GM23338 (cell line): ENCODE data around the gene CDYL. TPM values are rescaled to one million over a fixed set of nuclear protein-coding genes. Genes with fewer than 3 reads are reported as not detected.
A peak's percentile ranks its signal among the peaks of the same experiment; 100 is the strongest.

Experiments used
- ATAC-seq: fragments of 200-7000 bp; cut with Tn5 transposase; 3 replicates; pipeline ENCODE4 v1.9.1; 2020
- DNase-seq: peaks from one replicate; pipeline ENCODE4 v3.0.0-alpha.2; 2015; ENCODE audit warnings: low spot score
- H2AFZ ChIP-seq: fragments of 200-600 bp; sonication (generic); 2 replicates; pipeline ENCODE4 v1.8.0; 2016; ENCODE audit warnings: antibody characterized with exemption, mild to moderate bottlenecking, moderate library complexity
- H3F3A ChIP-seq: fragments of 200-600 bp; sonication (generic); replicated peaks from 2 replicates; pipeline ENCODE4 v1.8.0; 2017; ENCODE audit warnings: antibody characterized with exemption, mixed run types, low read depth
- H3K27ac ChIP-seq: fragments of 200-600 bp; sonication (generic); 2 replicates; pipeline ENCODE4 v1.6.1; 2016; ENCODE audit warnings: low read depth
- H3K27me3 ChIP-seq: fragments of 200-600 bp; sonication (generic); 2 replicates; pipeline ENCODE4 v1.8.0; 2016; ENCODE audit warnings: mild to moderate bottlenecking, mixed run types, moderate library complexity; ENCODE audit not compliant: insufficient read depth
- H3K36me3 ChIP-seq: fragments of 200-600 bp; sonication (generic); 2 replicates; pipeline ENCODE4 v1.8.0; 2016; ENCODE audit warnings: mild to moderate bottlenecking; ENCODE audit not compliant: insufficient read depth
- H3K4me1 ChIP-seq: fragments of 200-600 bp; sonication (generic); 2 replicates; pipeline ENCODE4 v1.8.0; 2016; ENCODE audit warnings: mild to moderate bottlenecking, moderate library complexity; ENCODE audit not compliant: insufficient read depth
- H3K4me2 ChIP-seq: fragments of 200-600 bp; sonication (generic); 2 replicates; pipeline ENCODE4 v1.7.1; 2017; ENCODE audit warnings: mixed run types
- H3K4me3 ChIP-seq: fragments of 200-600 bp; sonication (generic); 2 replicates; pipeline ENCODE4 v1.6.1; 2016; ENCODE audit warnings: mixed run types
- H3K79me2 ChIP-seq: fragments of 200-600 bp; sonication (generic); replicated peaks from 2 replicates; pipeline ENCODE4 v1.8.0; 2017; ENCODE audit warnings: mild to moderate bottlenecking; ENCODE audit not compliant: insufficient read depth
- H3K9me2 ChIP-seq: fragments of 200-600 bp; sonication (generic); 2 replicates; pipeline ENCODE4 v1.8.0; 2017; ENCODE audit not compliant: insufficient read depth
- H4K20me1 ChIP-seq: fragments of 200-600 bp; sonication (generic); replicated peaks from 2 replicates; pipeline ENCODE4 v1.8.0; 2017; ENCODE audit warnings: mild to moderate bottlenecking; ENCODE audit not compliant: insufficient read depth
- H3K27ac Mint-ChIP-seq: 2 replicates; pipeline ENCODE4 v1.8.0; 2020; ENCODE audit warnings: inconsistent platforms, mild to moderate bottlenecking, moderate library complexity, mixed read lengths
- H3K27me3 Mint-ChIP-seq: 3 replicates; pipeline ENCODE4 v1.8.0; 2022; ENCODE audit warnings: low read depth, mild to moderate bottlenecking, moderate library complexity, mixed read lengths, inconsistent platforms; ENCODE audit not compliant: insufficient read depth, poor library complexity
- H3K36me3 Mint-ChIP-seq: 3 replicates; pipeline ENCODE4 v1.8.0; 2021; ENCODE audit warnings: low read depth, mild to moderate bottlenecking, inconsistent platforms, moderate library complexity, mixed read lengths
- H3K4me1 Mint-ChIP-seq: 3 replicates; pipeline ENCODE4 v1.8.0; 2020; ENCODE audit warnings: mild to moderate bottlenecking, inconsistent platforms, mixed read lengths
- H3K4me3 Mint-ChIP-seq: 3 replicates; pipeline ENCODE4 v1.8.0; 2021; ENCODE audit warnings: moderate library complexity, mild to moderate bottlenecking, inconsistent platforms, mixed read lengths
- H3K9me3 Mint-ChIP-seq: 3 replicates; pipeline ENCODE4 v1.8.0; 2020; ENCODE audit warnings: moderate library complexity, mild to moderate bottlenecking, inconsistent platforms, mixed read lengths
- CTCF ChIP-seq, 2 experiments: fragments of 200-600 bp in 1 of 2; sonication (generic) in 1 of 2; conservative IDR thresholded peaks; 2 replicates each; pipeline versions ENCODE4 v1.5.1 to v1.6.1; 2016 to 2017; ENCODE audit warnings: antibody characterized with exemption in 2 of 2, low read depth in 2 of 2, mild to moderate bottlenecking in 2 of 2, moderate library complexity in 1 of 2
- ETS1 ChIP-seq: IDR thresholded peaks from 2 replicates; pipeline ENCODE4 v1.6.1; 2016; ENCODE audit warnings: antibody characterized with exemption
- REST ChIP-seq: IDR thresholded peaks from one replicate; pipeline ENCODE4 v1.6.1; 2018; ENCODE audit warnings: antibody characterized with exemption; ENCODE audit not compliant: unreplicated experiment
- ZNF114 ChIP-seq: fragments of 250-450 bp; sonication (Bioruptor Pico); IDR thresholded peaks from 2 replicates; pipeline ENCODE4 v1.5.0; 2020; ENCODE audit warnings: mild to moderate bottlenecking, moderate library complexity
- ZNF331 ChIP-seq: fragments of 250-450 bp; sonication (Bioruptor Pico); IDR thresholded peaks from 2 replicates; pipeline ENCODE4 v1.5.0; 2020; ENCODE audit warnings: low read depth, mild to moderate bottlenecking, moderate library complexity
- polyA plus RNA-seq: library from polyadenylated mRNA; unstranded; fragments of >200 nt; fragmentation: Nextera tagmentation; extraction: Ambion mirVana; gene quantifications from 2 replicates; pipeline ENCODE4 v1.2.1, GENCODE V29; 2016
- total RNA-seq: library from RNA; depleted of rRNA; stranded (reverse); fragments of >200 nt; shearing (Covaris generic); gene quantifications from 2 replicates; pipeline ENCODE4 v1.2.3, GENCODE V29; 2014

CDYL gene
- total and polyA plus RNA-seq, 2 experiments from 2014 or later, result 67.2 to 128 TPM

- Histone ChIP-seq H3K9me2 (no peaks in the 10 kb centered on the region), H3K36me3 (no peaks in the 10 kb centered on the region), H2AFZ (peak overlapping the region; percentile 82; the same call in 1 of the 2 replicates), H4K20me1 (no peaks in the 10 kb centered on the region), H3K27ac (no peak overlapping the region), H3K4me2 (0 out of 2 replicates have a peak overlapping the region, but pooled peaks have one; percentile 14), H3K79me2 (no peaks in the 10 kb centered on the region), H3K4me1 (peaks cover 17% of the 10 kb centered on the region), H3K4me3 (no peak overlapping the region), H3K27me3 (no peaks in the 10 kb centered on the region), H3F3A (no peaks in the 10 kb centered on the region)
- TF ChIP-seq ETS1, result no peak
- no peak for TF ChIP-seq CTCF (conservative IDR thresholded peaks at IDR 0.05; ENCODE audit: low read depth in 2 of 2)
- TF ChIP-seq REST, result no peak
- no peak for TF ChIP-seq ZNF114 (CRISPR knock-in tag)
- no peaks in the 10 kb centered on the region for H3K36me3 Mint-ChIP-seq
- H3K4me1 Mint-ChIP-seq, result peaks cover 22% of the 10 kb centered on the region
- peak overlapping the region; percentile 33; the same call in 1 of the 3 replicates for H3K4me3 Mint-ChIP-seq
- H3K9me3 Mint-ChIP-seq, result no peaks in the 10 kb centered on the region
- peak; percentile 90 for ATAC-seq
- peak; percentile 55 for DNase-seq
- H3K27me3 Mint-ChIP-seq, result peaks cover 11% of the 10 kb centered on the region
- H3K27ac Mint-ChIP-seq, result peak overlapping the region; percentile 60; the same call in 1 of the 2 replicates
Observed at GRCh38 chr6:4732691-4733315, 43.4 kb upstream of the CDYL start.

- H3K9me2 ChIP-seq, result no peaks in the 10 kb centered on the region
- TF ChIP-seq ZNF331 (CRISPR knock-in tag) (no peak), ZNF114 (CRISPR knock-in tag) (no peak)
- H3K36me3 ChIP-seq, result no peaks in the 10 kb centered on the region
- peaks cover 17% of the 10 kb centered on the region for H3K4me1 ChIP-seq
- Mint-ChIP-seq H3K4me1 (peaks cover 17% of the 10 kb centered on the region), H3K27me3 (peaks cover 10% of the 10 kb centered on the region), H3K9me3 (no peaks in the 10 kb centered on the region), H3K4me3 (no peak overlapping the region), H3K36me3 (no peaks in the 10 kb centered on the region), H3K27ac (no peak overlapping the region)
- H3F3A ChIP-seq, result no peaks in the 10 kb centered on the region
- no peak overlapping the region for H3K27ac ChIP-seq
- no peak overlapping the region for H3K4me3 ChIP-seq
- no peaks in the 10 kb centered on the region for H4K20me1 ChIP-seq
- ATAC-seq (no peak), DNase-seq (no peak)
- no peak overlapping the region for H3K4me2 ChIP-seq
- no peak overlapping the region for H2AFZ ChIP-seq
- no peaks in the 10 kb centered on the region for H3K79me2 ChIP-seq
- no peaks in the 10 kb centered on the region for H3K27me3 ChIP-seq
Observed at GRCh38 chr6:4736371-4736873, 39.8 kb upstream of the CDYL start.
